ENCODE measurements around the gene TMCO2.

DNA sequence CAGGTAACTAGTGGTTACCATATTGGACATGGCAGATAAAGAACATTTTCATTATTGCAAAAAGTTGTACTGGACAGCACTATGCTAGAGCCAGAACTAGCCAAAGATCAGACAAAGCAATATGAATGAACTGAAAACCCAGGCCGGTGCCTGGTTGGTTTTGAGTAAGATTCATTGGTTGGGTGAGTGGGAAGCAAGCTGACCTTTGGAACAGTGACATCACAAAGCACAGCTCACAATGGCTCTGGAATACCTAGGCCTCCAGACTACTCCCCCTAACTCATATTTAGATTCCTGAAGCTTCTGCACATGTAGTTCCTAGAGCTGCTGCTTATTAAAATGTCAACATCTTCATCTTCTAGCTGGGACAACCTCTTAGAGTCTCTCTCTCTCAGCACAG, at the start of gene TMCO2:
- TF ChIP-seq, protein P1, sequence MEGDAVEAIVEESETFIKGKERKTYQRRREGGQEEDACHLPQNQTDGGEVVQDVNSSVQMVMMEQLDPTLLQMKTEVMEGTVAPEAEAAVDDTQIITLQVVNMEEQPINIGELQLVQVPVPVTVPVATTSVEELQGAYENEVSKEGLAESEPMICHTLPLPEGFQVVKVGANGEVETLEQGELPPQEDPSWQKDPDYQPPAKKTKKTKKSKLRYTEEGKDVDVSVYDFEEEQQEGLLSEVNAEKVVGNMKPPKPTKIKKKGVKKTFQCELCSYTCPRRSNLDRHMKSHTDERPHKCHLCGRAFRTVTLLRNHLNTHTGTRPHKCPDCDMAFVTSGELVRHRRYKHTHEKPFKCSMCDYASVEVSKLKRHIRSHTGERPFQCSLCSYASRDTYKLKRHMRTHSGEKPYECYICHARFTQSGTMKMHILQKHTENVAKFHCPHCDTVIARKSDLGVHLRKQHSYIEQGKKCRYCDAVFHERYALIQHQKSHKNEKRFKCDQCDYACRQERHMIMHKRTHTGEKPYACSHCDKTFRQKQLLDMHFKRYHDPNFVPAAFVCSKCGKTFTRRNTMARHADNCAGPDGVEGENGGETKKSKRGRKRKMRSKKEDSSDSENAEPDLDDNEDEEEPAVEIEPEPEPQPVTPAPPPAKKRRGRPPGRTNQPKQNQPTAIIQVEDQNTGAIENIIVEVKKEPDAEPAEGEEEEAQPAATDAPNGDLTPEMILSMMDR (IDR thresholded peaks at IDR 0.05; ENCODE audit: low read depth, low read length) = no peak
- no peak for TF ChIP-seq EZH2phosphoT487 (IDR thresholded peaks at IDR 0.05; ENCODE audit: low read depth)

All from OCI-LY3 (cell line).